ENCODE data around the gene PACSIN2.

DNA sequence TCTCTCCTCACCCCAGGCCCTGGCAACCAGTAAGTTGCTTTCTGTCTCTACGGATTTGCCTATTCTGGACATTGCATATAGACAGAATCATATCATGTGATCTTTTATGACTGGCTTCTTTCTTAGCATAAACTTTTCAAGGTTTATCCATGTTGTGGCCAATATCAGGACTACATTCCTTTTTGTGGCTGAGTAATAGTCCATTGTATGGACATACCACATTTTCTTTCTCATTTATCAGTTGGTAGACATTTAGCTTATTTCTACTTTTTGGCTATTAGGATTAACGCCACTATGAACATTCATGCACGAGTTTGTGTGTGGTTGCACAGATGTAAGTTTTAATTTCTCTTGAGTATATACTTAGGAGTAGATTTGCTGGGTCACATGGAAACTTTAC lies 193.6 kb downstream of the PACSIN2 start:
- TF ChIP-seq POLR2A (IDR thresholded peaks at IDR 0.05) (no peak), POLR2AphosphoS5 (IDR thresholded peaks at IDR 0.05) (no peak)
- TF ChIP-seq, protein P1, sequence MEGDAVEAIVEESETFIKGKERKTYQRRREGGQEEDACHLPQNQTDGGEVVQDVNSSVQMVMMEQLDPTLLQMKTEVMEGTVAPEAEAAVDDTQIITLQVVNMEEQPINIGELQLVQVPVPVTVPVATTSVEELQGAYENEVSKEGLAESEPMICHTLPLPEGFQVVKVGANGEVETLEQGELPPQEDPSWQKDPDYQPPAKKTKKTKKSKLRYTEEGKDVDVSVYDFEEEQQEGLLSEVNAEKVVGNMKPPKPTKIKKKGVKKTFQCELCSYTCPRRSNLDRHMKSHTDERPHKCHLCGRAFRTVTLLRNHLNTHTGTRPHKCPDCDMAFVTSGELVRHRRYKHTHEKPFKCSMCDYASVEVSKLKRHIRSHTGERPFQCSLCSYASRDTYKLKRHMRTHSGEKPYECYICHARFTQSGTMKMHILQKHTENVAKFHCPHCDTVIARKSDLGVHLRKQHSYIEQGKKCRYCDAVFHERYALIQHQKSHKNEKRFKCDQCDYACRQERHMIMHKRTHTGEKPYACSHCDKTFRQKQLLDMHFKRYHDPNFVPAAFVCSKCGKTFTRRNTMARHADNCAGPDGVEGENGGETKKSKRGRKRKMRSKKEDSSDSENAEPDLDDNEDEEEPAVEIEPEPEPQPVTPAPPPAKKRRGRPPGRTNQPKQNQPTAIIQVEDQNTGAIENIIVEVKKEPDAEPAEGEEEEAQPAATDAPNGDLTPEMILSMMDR (IDR thresholded peaks at IDR 0.05), result no peak

Measured in gastroesophageal sphincter (tissue), 3 donors.